ENCODE measurements around the gene PPL.
"Not testable (repeated sequence)": the region's sequence is repeated elsewhere in the genome, so short reads cannot be mapped to it uniquely, and the experiment has no call there.

Gene PPL

DNA sequence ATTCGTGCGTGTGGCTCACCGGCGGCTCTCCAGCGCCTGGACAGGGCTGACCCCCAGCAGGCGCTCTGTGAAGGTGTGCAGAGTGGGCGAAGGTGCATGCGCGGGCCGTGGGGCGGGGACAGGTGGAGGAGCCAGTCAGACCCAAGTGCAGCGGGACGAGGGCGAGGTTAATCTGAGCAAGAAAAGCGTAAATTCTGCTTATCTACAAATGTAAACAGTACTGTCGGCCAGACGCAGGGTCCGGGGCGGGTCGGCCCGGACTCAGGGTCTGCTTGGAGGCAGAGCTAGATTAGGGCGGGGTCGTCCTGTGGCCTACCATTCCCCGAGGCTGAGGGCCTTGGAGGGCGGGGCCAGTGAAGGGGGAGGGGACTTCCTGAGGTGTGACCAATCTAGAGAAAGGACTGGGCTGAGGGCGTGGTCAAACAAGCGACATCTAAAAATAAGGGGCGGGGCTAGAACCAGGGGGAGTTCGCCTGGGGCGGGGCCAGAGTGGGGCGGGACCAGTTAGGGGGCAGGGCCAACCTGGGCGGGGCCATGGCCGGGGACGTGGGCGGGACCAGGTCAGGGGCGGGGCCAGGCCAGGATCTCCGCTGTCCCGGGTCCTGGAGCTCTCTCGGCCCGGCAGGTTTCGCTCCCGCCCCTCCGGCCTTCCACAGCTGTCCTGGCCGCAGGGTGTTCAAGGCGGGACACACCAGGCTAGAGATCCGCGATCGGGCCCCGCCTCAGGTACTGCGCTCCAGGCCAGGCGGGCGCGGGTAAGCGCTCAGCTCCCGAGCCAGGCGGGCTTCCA is 21.0 kb upstream of the PPL start, which contains the start of gene SEC14L5:
SEC14L5 (plus strand) TSS at position 611 of the 790 bp plus-strand sequence. CDS start 994 bp downstream, outside the sequence.
- peak within 1 kb of the TSS; percentile 53 for H3K4me3 ChIP-seq (ENCODE audit: control insufficient read depth, low read depth, low read length)
- DNase-seq (ENCODE audit: low read depth) = peak; percentile 83
- TF ChIP-seq, protein P1, sequence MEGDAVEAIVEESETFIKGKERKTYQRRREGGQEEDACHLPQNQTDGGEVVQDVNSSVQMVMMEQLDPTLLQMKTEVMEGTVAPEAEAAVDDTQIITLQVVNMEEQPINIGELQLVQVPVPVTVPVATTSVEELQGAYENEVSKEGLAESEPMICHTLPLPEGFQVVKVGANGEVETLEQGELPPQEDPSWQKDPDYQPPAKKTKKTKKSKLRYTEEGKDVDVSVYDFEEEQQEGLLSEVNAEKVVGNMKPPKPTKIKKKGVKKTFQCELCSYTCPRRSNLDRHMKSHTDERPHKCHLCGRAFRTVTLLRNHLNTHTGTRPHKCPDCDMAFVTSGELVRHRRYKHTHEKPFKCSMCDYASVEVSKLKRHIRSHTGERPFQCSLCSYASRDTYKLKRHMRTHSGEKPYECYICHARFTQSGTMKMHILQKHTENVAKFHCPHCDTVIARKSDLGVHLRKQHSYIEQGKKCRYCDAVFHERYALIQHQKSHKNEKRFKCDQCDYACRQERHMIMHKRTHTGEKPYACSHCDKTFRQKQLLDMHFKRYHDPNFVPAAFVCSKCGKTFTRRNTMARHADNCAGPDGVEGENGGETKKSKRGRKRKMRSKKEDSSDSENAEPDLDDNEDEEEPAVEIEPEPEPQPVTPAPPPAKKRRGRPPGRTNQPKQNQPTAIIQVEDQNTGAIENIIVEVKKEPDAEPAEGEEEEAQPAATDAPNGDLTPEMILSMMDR (IDR thresholded peaks at IDR 0.05; ENCODE audit: control insufficient read depth, insufficient read depth, low read depth, low read length, missing control alignments) = no peak

- H3K4me3 ChIP-seq (ENCODE audit: control insufficient read depth, low read depth, low read length) = peak overlapping the region; percentile 53
- TF ChIP-seq, protein P1 (IDR thresholded peaks at IDR 0.05; ENCODE audit: control insufficient read depth, insufficient read depth, low read depth, low read length, missing control alignments) = no peak
- no peak for DNase-seq (ENCODE audit: low read depth)
These were observed 20.4 kb upstream of the PPL start for GRCh38 chr16:4957420-4957719.

DNA sequence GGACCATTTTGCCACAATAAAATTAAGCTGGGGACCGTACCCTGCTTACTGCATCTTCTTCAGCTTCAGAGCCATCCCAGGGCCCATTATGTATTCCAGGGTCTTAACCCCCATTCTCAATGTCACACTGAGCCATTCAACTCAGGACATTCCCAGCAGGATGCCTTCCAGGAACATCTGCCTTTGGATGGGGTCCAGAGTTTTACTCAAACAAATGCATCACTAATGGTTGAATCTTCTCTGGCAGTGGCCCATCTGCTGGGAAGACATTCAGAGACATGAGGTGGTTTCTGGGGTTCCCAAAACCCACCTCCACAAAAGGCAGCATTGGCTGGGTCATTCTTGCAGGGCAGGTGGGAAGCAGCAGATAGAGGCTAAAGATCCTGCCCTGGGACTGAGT is 17.8 kb upstream of the PPL start:
- TF ChIP-seq, protein P1 (IDR thresholded peaks at IDR 0.05; ENCODE audit: control insufficient read depth, insufficient read depth, low read depth, low read length, missing control alignments) = no peak
- H3K4me3 ChIP-seq (ENCODE audit: control insufficient read depth, low read depth, low read length) = no peak overlapping the region
- DNase-seq (ENCODE audit: low read depth) = no peak

- not testable (repeated sequence) for H3K4me3 ChIP-seq (ENCODE audit: control insufficient read depth, low read depth, low read length); DNase-seq (ENCODE audit: low read depth)
These were observed 14.6 kb upstream of the PPL start for GRCh38 chr16:4951583-4951982.

DNA sequence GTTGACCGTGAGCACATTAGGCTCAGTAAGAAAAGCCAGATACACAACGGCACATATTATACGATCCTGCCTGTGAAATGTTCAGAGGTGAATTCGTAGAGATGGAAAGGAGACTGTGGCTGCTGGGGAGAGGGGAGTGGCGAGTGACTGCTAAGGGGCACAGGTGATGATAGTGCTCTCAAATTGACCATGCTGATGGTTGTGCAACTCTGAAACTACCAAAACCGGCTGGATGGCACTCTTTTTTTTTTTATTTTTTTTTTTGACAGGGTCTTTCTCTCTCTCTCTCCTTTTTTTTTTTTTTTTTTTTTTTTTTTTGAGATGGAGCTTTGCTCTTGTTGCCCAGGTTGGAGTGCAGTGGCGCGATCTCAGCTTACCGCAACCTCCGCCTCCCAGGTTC is 13.0 kb upstream of the PPL start:
- H3K4me3 ChIP-seq (ENCODE audit: control insufficient read depth, low read depth, low read length) = no peak overlapping the region
- no peak for DNase-seq (ENCODE audit: low read depth)
- TF ChIP-seq, protein P1 (IDR thresholded peaks at IDR 0.05; ENCODE audit: control insufficient read depth, insufficient read depth, low read depth, low read length, missing control alignments) = no peak

- no peak for DNase-seq (ENCODE audit: low read depth)
- TF ChIP-seq, protein P1 (IDR thresholded peaks at IDR 0.05; ENCODE audit: control insufficient read depth, insufficient read depth, low read depth, low read length, missing control alignments) = no peak
- H3K4me3 ChIP-seq (ENCODE audit: control insufficient read depth, low read depth, low read length) = no peak overlapping the region
These were observed 12.2 kb upstream of the PPL start for GRCh38 chr16:4948903-4949766.

Measured in AG09309 (cell line).